T follicular helper cell (primary cell): ENCODE measurements around the gene ZBTB16.
"Not testable (repeated sequence)": the region's sequence is repeated elsewhere in the genome, so short reads cannot be mapped to it uniquely, and the experiment has no call there.

ENCODE experiments used
- DNase-seq: peaks from one replicate; pipeline ENCODE4 v3.0.0-alpha.2; 2020; ENCODE audit warnings: low read depth

The ZBTB16 gene

GRCh38 chr11:114044042-114044871 lies 15.3 kb upstream of the ZBTB16 start:
- no peak for DNase-seq

GRCh38 chr11:114047327-114047726 lies 12.2 kb upstream of the ZBTB16 start:
- no peak for DNase-seq

GRCh38 chr11:114049050-114049449 lies 10.5 kb upstream of the ZBTB16 start:
- DNase-seq = no peak

- DNase-seq = not testable (repeated sequence)
Observed at GRCh38 chr11:114049766-114050165, 9.7 kb upstream of the ZBTB16 start.

GRCh38 chr11:114050258-114050927 lies 9.1 kb upstream of the ZBTB16 start:
- DNase-seq = no peak

- DNase-seq = no peak
Observed at GRCh38 chr11:114051558-114051957, 8.0 kb upstream of the ZBTB16 start.

GRCh38 chr11:114052160-114052559 lies 7.4 kb upstream of the ZBTB16 start:
- DNase-seq = no peak

GRCh38 chr11:114053406-114053805 lies 6.1 kb upstream of the ZBTB16 start:
- DNase-seq = no peak

- no peak for DNase-seq
Observed at GRCh38 chr11:114054806-114055205, 4.7 kb upstream of the ZBTB16 start.

- DNase-seq = no peak
Observed at GRCh38 chr11:114056409-114056808, 3.1 kb upstream of the ZBTB16 start.

GRCh38 chr11:114057147-114057546 lies 2.4 kb upstream of the ZBTB16 start:
- no peak for DNase-seq

- DNase-seq = no peak
Observed at GRCh38 chr11:114057605-114058004, 1.9 kb upstream of the ZBTB16 start.

- DNase-seq = no peak
Observed at GRCh38 chr11:114058026-114058706, 1.3 kb upstream of the ZBTB16 start.

- DNase-seq = no peak
Observed at GRCh38 chr11:114058871-114059277, 637 bp upstream of the ZBTB16 start.

- DNase-seq = no peak
Observed at GRCh38 chr11:114059984-114060391, 477 bp downstream of the ZBTB16 start.

- DNase-seq = no peak
Observed at GRCh38 chr11:114060392-114061047, 1.0 kb downstream of the ZBTB16 start.

GRCh38 chr11:114061048-114061680 lies 1.7 kb downstream of the ZBTB16 start:
- DNase-seq = no peak

- DNase-seq = no peak
Observed at GRCh38 chr11:114061681-114062049, 2.2 kb downstream of the ZBTB16 start.

GRCh38 chr11:114062272-114062671 lies 2.8 kb downstream of the ZBTB16 start:
- DNase-seq = no peak

- no peak for DNase-seq
Observed at GRCh38 chr11:114063149-114063828, 3.8 kb downstream of the ZBTB16 start.

- no peak for DNase-seq
Observed at GRCh38 chr11:114063829-114064201, 4.3 kb downstream of the ZBTB16 start.
